ENCODE measurements around the gene SLC5A9. TPM values are rescaled to one million over a fixed set of nuclear protein-coding genes. Genes with fewer than 3 reads are reported as not detected.

SLC5A9 gene
- total RNA-seq, 1 donor from 2014 or later, result not detected

DNA sequence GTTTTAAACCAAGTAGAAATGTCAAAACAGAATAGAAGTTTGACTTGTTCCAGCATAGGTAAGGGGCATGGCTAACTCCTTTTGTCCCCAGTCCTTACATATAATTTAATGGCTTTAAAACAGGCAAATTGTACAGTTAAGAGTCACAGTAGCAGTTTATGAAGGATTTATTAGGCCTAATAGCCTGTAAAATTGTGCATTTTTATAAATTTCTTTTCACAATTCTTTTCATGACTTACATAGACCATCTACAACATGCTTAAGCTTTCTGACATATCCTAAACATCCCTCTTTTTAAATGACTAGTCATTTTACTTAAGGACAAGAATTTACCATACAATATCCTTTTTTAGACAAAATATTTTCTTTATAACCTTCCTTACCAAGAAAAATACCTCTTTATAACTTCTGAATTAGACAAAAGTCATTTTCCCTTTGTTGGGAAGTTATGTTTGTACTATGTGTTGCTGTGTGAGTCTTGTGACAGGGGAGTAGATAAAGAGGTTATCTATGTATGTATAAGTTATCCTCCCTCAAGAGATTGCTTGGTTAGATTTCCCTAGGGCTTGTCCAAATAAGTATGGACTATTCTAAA lies 34.5 kb upstream of the SLC5A9 start:
- Histone ChIP-seq H2AFZ (ENCODE audit: low read depth, low read length) (no peak overlapping the region), H3K4me1 (ENCODE audit: insufficient read depth, low read length) (no peaks in the 10 kb centered on the region), H4K20me1 (ENCODE audit: insufficient read depth, low read length) (no peaks in the 10 kb centered on the region), H3K4me2 (ENCODE audit: low read length) (no peak overlapping the region), H3K9me3 (ENCODE audit: insufficient read depth, low read depth, low read length) (peaks cover 2% of the 10 kb centered on the region), H3K36me3 (ENCODE audit: insufficient read depth, low read length) (no peaks in the 10 kb centered on the region), H3K27me3 (ENCODE audit: insufficient read depth, low read length) (no peaks in the 10 kb centered on the region), H3K9ac (ENCODE audit: low read length) (no peak overlapping the region), H3K27ac (ENCODE audit: low read depth, low read length) (no peak overlapping the region), H3K4me3 (ENCODE audit: insufficient read depth, low read depth, low read length) (no peak overlapping the region), H3K79me2 (ENCODE audit: insufficient read depth, low read length) (no peaks in the 10 kb centered on the region)
- DNase-seq (ENCODE audit: low read depth) (no peak), FAIRE-seq (no peak)
- no peak overlapping the region for H3K4me3 Mint-ChIP-seq (ENCODE audit: unreplicated experiment)
- peaks cover 9% of the 10 kb centered on the region for H3K27me3 Mint-ChIP-seq (ENCODE audit: low read depth, unreplicated experiment)
- no peak overlapping the region for H3K27ac Mint-ChIP-seq (ENCODE audit: unreplicated experiment)
- TF ChIP-seq, protein P1, sequence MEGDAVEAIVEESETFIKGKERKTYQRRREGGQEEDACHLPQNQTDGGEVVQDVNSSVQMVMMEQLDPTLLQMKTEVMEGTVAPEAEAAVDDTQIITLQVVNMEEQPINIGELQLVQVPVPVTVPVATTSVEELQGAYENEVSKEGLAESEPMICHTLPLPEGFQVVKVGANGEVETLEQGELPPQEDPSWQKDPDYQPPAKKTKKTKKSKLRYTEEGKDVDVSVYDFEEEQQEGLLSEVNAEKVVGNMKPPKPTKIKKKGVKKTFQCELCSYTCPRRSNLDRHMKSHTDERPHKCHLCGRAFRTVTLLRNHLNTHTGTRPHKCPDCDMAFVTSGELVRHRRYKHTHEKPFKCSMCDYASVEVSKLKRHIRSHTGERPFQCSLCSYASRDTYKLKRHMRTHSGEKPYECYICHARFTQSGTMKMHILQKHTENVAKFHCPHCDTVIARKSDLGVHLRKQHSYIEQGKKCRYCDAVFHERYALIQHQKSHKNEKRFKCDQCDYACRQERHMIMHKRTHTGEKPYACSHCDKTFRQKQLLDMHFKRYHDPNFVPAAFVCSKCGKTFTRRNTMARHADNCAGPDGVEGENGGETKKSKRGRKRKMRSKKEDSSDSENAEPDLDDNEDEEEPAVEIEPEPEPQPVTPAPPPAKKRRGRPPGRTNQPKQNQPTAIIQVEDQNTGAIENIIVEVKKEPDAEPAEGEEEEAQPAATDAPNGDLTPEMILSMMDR (IDR thresholded peaks at IDR 0.05; ENCODE audit: insufficient read depth, low read depth, low read length), result no peak
- TF ChIP-seq EZH2 (IDR thresholded peaks at IDR 0.05; ENCODE audit: insufficient read depth, low read length), result no peak
- peaks cover 2% of the 10 kb centered on the region for H3K36me3 Mint-ChIP-seq (ENCODE audit: low read depth, unreplicated experiment)
- no peaks in the 10 kb centered on the region for H3K4me1 Mint-ChIP-seq (ENCODE audit: low read depth, unreplicated experiment)
- peaks cover 21% of the 10 kb centered on the region for H3K9me3 Mint-ChIP-seq (ENCODE audit: unreplicated experiment)

DNA sequence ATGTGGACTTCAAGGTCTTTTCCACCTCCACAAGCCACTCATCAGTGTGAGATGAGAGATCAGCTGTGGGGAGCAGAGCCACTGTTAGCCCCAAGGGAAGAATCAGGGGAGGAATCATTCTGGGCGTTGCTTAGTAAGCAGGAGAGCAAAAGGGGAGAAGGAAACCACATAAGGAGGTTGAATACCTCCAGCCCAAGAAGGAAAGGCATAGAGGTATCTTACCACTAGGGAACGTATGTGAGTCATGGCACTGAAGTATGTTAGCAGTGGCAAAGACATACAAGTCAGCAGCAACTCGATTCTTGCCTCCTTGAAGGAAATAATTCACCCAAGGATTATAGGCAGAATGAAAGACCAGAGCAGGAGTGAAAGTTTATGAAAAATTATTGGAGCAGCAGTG lies 31.6 kb upstream of the SLC5A9 start:
- Histone ChIP-seq H2AFZ (ENCODE audit: low read depth, low read length) (no peak overlapping the region), H4K20me1 (ENCODE audit: insufficient read depth, low read length) (no peaks in the 10 kb centered on the region), H3K4me1 (ENCODE audit: insufficient read depth, low read length) (no peaks in the 10 kb centered on the region), H3K27me3 (ENCODE audit: insufficient read depth, low read length) (no peaks in the 10 kb centered on the region), H3K9me3 (ENCODE audit: insufficient read depth, low read depth, low read length) (peaks cover 2% of the 10 kb centered on the region), H3K27ac (ENCODE audit: low read depth, low read length) (no peak overlapping the region), H3K4me3 (ENCODE audit: insufficient read depth, low read depth, low read length) (no peak overlapping the region), H3K9ac (ENCODE audit: low read length) (no peak overlapping the region), H3K79me2 (ENCODE audit: insufficient read depth, low read length) (no peaks in the 10 kb centered on the region), H3K4me2 (ENCODE audit: low read length) (no peak overlapping the region), H3K36me3 (ENCODE audit: insufficient read depth, low read length) (no peaks in the 10 kb centered on the region)
- no peak for DNase-seq (ENCODE audit: low read depth)
- FAIRE-seq, result no peak
- H3K4me3 Mint-ChIP-seq (ENCODE audit: unreplicated experiment), result no peak overlapping the region
- no peaks in the 10 kb centered on the region for H3K4me1 Mint-ChIP-seq (ENCODE audit: low read depth, unreplicated experiment)
- H3K36me3 Mint-ChIP-seq (ENCODE audit: low read depth, unreplicated experiment), result peaks cover 2% of the 10 kb centered on the region
- peaks cover 22% of the 10 kb centered on the region for H3K9me3 Mint-ChIP-seq (ENCODE audit: unreplicated experiment)
- TF ChIP-seq EZH2 (IDR thresholded peaks at IDR 0.05; ENCODE audit: insufficient read depth, low read length), result no peak
- TF ChIP-seq, protein P1 (IDR thresholded peaks at IDR 0.05; ENCODE audit: insufficient read depth, low read depth, low read length), result no peak
- no peak overlapping the region for H3K27ac Mint-ChIP-seq (ENCODE audit: unreplicated experiment)
- peaks cover 12% of the 10 kb centered on the region for H3K27me3 Mint-ChIP-seq (ENCODE audit: low read depth, unreplicated experiment)

DNA sequence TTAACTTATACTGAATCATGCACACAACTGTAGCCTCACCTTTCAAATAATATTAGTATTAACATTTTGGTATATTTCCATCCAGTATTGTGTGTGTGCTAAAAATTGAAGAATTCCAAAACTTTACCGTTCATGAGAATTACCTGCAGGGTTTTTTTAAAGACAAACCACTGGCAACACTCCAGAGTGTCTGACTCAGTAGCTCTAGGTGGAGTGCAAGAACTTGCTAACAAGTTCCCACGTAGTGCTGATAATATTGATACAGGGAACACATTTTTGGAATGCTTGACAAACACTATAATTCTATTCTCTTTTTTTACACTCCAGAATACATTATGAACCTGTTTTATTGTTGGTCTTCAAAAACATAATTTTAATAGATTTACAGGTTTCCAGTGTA lies 27.7 kb upstream of the SLC5A9 start:
- H3K27me3 ChIP-seq (ENCODE audit: insufficient read depth, low read length), result peaks cover 4% of the 10 kb centered on the region
- peaks cover 9% of the 10 kb centered on the region for H3K9me3 Mint-ChIP-seq (ENCODE audit: unreplicated experiment)
- no peak overlapping the region for H3K27ac Mint-ChIP-seq (ENCODE audit: unreplicated experiment)
- no peak overlapping the region for H3K27ac ChIP-seq (ENCODE audit: low read depth, low read length)
- H3K9me3 ChIP-seq (ENCODE audit: insufficient read depth, low read depth, low read length), result no peaks in the 10 kb centered on the region
- no peaks in the 10 kb centered on the region for H3K36me3 Mint-ChIP-seq (ENCODE audit: low read depth, unreplicated experiment)
- no peak overlapping the region for H3K9ac ChIP-seq (ENCODE audit: low read length)
- no peaks in the 10 kb centered on the region for H3K36me3 ChIP-seq (ENCODE audit: insufficient read depth, low read length)
- peaks cover 16% of the 10 kb centered on the region for H3K27me3 Mint-ChIP-seq (ENCODE audit: low read depth, unreplicated experiment)
- no peak overlapping the region for H3K4me3 ChIP-seq (ENCODE audit: insufficient read depth, low read depth, low read length)
- H2AFZ ChIP-seq (ENCODE audit: low read depth, low read length), result no peak overlapping the region
- H3K4me1 ChIP-seq (ENCODE audit: insufficient read depth, low read length), result no peaks in the 10 kb centered on the region
- TF ChIP-seq EZH2 (IDR thresholded peaks at IDR 0.05; ENCODE audit: insufficient read depth, low read length), result no peak
- TF ChIP-seq, protein P1 (IDR thresholded peaks at IDR 0.05; ENCODE audit: insufficient read depth, low read depth, low read length), result no peak
- H4K20me1 ChIP-seq (ENCODE audit: insufficient read depth, low read length), result no peaks in the 10 kb centered on the region
- no peaks in the 10 kb centered on the region for H3K79me2 ChIP-seq (ENCODE audit: insufficient read depth, low read length)
- H3K4me2 ChIP-seq (ENCODE audit: low read length), result no peak overlapping the region
- no peak for DNase-seq (ENCODE audit: low read depth)
- H3K4me3 Mint-ChIP-seq (ENCODE audit: unreplicated experiment), result no peak overlapping the region
- no peak for FAIRE-seq
- H3K4me1 Mint-ChIP-seq (ENCODE audit: low read depth, unreplicated experiment), result peaks cover 3% of the 10 kb centered on the region

Measured in astrocyte (in vitro differentiated cells and primary cell).